Measurements from ENCODE around the gene DNAJA3. TPM values are rescaled to one million over a fixed set of nuclear protein-coding genes. Genes with fewer than 3 reads are reported as not detected.

The DNAJA3 gene
- total RNA-seq, 1 experiment from 2014 or later = 58.9 TPM

DNA sequence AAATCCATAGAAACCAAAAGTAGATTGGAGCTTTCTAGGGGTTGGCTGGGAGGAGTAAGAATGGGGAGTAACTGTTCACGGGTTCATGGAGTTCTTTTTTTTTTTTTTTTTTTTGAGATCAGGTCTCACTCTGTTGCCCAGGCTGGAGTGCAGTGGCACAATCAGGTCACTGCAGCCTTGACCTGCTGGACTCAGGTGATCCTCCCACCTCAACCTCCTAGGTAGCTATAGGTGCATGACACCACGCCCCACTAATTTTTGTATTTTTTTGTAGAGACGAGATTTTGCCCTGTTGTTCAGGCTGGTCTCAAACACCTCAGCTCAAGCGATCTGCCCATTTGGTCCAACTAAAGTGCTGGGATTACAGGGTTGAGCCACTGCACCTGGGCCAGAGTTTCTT is 47.2 kb downstream of the DNAJA3 start:
- peak overlapping the region; percentile 91 for H3K4me2 ChIP-seq
- intact Hi-C loops (cut with micrococcal nuclease; ENCODE audit: unreplicated experiment) = no loop called here
- H4K20me1 ChIP-seq (ENCODE audit: insufficient read depth) = no peaks in the 10 kb centered on the region; the same call in 1 of the 2 replicates
- peak overlapping the region; percentile 96; the same call in 1 of the 2 replicates for H3K4me3 ChIP-seq
- H3F3A ChIP-seq (ENCODE audit: insufficient read depth, low read depth) = peaks cover 45% of the 10 kb centered on the region; the same call in 1 of the 2 replicates
- BruUV-seq (replicated peaks) = no TSS peak
- peaks cover 50% of the 10 kb centered on the region for H3K79me2 ChIP-seq (ENCODE audit: low read depth)
- no peak for DNase-seq
- no peaks in the 10 kb centered on the region for H3K9me3 ChIP-seq (ENCODE audit: insufficient read depth, low read depth)
- peaks cover 21% of the 10 kb centered on the region for H3K4me1 ChIP-seq (replicated peaks; ENCODE audit: insufficient read depth)
- no peak overlapping the region for H3K27ac ChIP-seq
- CTCF ChIA-PET = interaction anchor here (0.7 kb wide), 1 partner anchor 80 kb away, joined by 19 read pairs; no protein-coding TSS in a partner anchor
- no peak for TF ChIP-seq EZH2 (IDR thresholded peaks at IDR 0.05; ENCODE audit: low read depth)
- TF ChIP-seq, protein P1, sequence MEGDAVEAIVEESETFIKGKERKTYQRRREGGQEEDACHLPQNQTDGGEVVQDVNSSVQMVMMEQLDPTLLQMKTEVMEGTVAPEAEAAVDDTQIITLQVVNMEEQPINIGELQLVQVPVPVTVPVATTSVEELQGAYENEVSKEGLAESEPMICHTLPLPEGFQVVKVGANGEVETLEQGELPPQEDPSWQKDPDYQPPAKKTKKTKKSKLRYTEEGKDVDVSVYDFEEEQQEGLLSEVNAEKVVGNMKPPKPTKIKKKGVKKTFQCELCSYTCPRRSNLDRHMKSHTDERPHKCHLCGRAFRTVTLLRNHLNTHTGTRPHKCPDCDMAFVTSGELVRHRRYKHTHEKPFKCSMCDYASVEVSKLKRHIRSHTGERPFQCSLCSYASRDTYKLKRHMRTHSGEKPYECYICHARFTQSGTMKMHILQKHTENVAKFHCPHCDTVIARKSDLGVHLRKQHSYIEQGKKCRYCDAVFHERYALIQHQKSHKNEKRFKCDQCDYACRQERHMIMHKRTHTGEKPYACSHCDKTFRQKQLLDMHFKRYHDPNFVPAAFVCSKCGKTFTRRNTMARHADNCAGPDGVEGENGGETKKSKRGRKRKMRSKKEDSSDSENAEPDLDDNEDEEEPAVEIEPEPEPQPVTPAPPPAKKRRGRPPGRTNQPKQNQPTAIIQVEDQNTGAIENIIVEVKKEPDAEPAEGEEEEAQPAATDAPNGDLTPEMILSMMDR (conservative IDR thresholded peaks at IDR 0.05) = no peak
- no peaks in the 10 kb centered on the region for H3K27me3 ChIP-seq (ENCODE audit: insufficient read depth, low read depth)
- no peak overlapping the region for H2AFZ ChIP-seq
- H3K9me2 ChIP-seq (ENCODE audit: insufficient read depth) = no peaks in the 10 kb centered on the region
- POLR2A ChIA-PET (ENCODE audit: unreplicated experiment) = interaction anchor here (0.6 kb wide), 1 partner anchor 328 kb away, joined by 4 read pairs; no protein-coding TSS in a partner anchor
- H3K36me3 ChIP-seq (ENCODE audit: low read depth) = no peaks in the 10 kb centered on the region

DNA sequence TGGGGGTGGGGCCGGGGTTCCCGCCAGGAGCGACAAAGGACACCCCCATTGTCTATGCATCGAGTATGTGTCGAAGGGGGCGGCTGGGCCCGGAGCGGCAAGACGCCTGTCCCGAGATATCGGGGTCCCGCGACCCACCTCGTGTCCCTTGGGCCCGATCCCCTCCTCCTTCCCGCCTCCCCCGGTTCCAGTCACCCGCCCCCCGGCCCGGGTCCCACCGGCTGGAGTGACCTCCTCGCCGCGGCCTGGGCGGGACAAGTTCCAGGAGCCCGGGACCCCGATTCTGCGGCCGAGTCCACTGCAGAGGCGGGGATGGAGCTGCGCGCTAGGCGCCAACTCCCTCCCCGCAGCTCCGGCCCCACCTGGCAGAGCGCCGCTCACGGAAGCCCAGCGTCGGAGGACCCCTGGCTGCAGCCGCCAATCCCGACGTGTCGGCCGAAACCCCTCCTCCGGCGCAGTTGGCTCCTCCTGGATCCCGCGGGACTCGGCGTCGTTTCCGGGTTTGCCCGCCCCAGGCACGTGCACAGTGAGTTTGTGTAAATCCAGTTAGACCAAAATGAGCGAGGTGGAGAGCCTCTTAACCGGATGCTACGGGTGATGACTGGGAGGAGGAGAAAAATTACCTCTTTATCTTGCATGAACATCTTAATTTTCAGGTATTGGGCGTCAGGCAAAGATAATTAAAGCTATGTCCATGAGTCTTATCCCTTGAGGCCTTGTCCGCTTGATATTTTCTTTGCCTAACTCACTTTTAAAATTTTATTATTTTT is 48.7 kb downstream of the DNAJA3 start, which contains the start of gene NMRAL1:
Gene NMRAL1 (minus strand): TSS at position 434 of the 770 bp plus-strand sequence. CDS start 493 bp downstream, outside the sequence.
- peak within 1 kb of the TSS; percentile 83 for H2AFZ ChIP-seq
- ChIA-PET POLR2A (ENCODE audit: unreplicated experiment) (interaction anchor here (0.6 kb wide), 1 partner anchor 139 kb away, joined by 5 read pairs; no protein-coding TSS in a partner anchor), CTCF (no interaction called here)
- H3K4me2 ChIP-seq = peak within 1 kb of the TSS; percentile 91
- H3F3A ChIP-seq (ENCODE audit: insufficient read depth, low read depth) = peaks cover 45% of the 10 kb centered on the region; the same call in 1 of the 2 replicates
- no peaks in the 10 kb centered on the region for H3K9me3 ChIP-seq (ENCODE audit: insufficient read depth, low read depth)
- H3K4me3 ChIP-seq = peak within 1 kb of the TSS; percentile 96
- DNase-seq = peak; percentile 92 to 97
- intact Hi-C loops (cut with micrococcal nuclease; ENCODE audit: unreplicated experiment) = no loop called here
- peaks cover 27% of the 10 kb centered on the region for H3K4me1 ChIP-seq (replicated peaks; ENCODE audit: insufficient read depth)
- H3K36me3 ChIP-seq (ENCODE audit: low read depth) = no peaks in the 10 kb centered on the region
- no TSS peak for BruUV-seq (replicated peaks)
- H3K27ac ChIP-seq = peak within 1 kb of the TSS; percentile 71
- H3K27me3 ChIP-seq (ENCODE audit: insufficient read depth, low read depth) = no peaks in the 10 kb centered on the region
- no peaks in the 10 kb centered on the region; the same call in 1 of the 2 replicates for H4K20me1 ChIP-seq (ENCODE audit: insufficient read depth)
- peaks cover 65% of the 10 kb centered on the region for H3K79me2 ChIP-seq (ENCODE audit: low read depth)
- no peak for TF ChIP-seq EZH2 (IDR thresholded peaks at IDR 0.05; ENCODE audit: low read depth)
- TF ChIP-seq, protein P1 (conservative IDR thresholded peaks at IDR 0.05) = no peak
- no peaks in the 10 kb centered on the region for H3K9me2 ChIP-seq (ENCODE audit: insufficient read depth)

DNA sequence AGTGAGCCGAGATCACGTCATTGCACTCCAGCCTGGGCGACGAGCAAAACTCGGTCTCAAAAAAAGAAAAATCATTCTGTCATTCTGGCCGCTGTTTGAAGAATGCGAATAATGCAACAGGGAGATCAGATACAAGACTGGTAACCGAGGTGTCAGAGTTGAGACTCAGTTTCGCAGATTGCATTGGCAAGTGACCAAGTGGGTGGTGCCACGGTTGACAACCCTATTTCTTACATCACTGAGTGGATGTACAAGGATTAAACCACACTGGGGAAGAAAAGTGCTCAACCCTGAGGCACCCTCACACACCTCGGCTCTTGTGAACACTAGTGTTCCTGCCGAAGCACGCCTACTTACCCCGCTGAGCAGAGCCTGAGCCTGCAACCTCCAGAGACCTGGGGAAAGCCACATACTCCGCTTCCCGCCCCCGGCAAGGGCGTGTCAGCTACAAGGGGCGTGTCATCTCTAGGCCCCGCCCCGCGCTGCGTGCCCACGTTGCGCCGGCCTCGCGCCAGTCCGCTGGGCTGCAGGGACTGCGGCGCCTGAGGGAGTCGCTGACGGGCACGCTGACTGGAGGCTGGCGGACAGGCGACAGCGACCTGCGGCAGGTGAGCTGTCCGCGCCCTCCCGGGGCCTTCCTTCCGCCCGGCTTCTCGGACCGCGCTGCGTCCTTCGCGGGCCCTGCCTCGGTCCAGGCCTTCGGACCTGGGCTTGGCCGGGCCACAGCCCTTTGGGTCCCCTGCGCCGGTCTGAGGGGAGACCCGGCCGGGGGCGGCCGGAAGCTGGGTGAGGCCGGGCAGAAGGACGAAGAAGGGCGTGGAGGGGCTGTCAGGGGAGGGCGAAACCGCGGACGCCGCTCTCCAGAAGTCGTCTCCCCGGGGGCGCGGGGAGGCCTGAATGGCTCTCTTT is 50.5 kb downstream of the DNAJA3 start, which contains the start of gene HMOX2:
Gene HMOX2 (plus strand): TSS at position 519 of the 909 bp plus-strand sequence. CDS start 29,127 bp downstream, outside the sequence.
- TF ChIP-seq EZH2 (IDR thresholded peaks at IDR 0.05; ENCODE audit: low read depth) = no peak
- TF ChIP-seq, protein P1 (conservative IDR thresholded peaks at IDR 0.05) = no peak; the same call in 1 of the 2 replicates
- ChIA-PET POLR2A (ENCODE audit: unreplicated experiment) (interaction anchor here (0.5 to 0.8 kb wide), 6 partner anchors 13 to 1289 kb away, joined by 3 to 31 read pairs (median 8); no protein-coding TSS in a partner anchor), CTCF (interaction anchor here (0.7 to 1.8 kb wide), 3 partner anchors 24 to 110 kb away, joined by 3 to 6 read pairs (median 4); no protein-coding TSS in a partner anchor)
- Histone ChIP-seq H3K4me1 (replicated peaks; ENCODE audit: insufficient read depth) (peaks cover 27% of the 10 kb centered on the region), H3K9me2 (ENCODE audit: insufficient read depth) (no peaks in the 10 kb centered on the region), H3K27me3 (ENCODE audit: insufficient read depth, low read depth) (no peaks in the 10 kb centered on the region), H3K9me3 (ENCODE audit: insufficient read depth, low read depth) (no peaks in the 10 kb centered on the region), H3K27ac (peak within 1 kb of the TSS; percentile 71), H3K4me2 (peak within 1 kb of the TSS; percentile 91), H3K36me3 (ENCODE audit: low read depth) (no peaks in the 10 kb centered on the region), H3K4me3 (peak within 1 kb of the TSS; percentile 96), H2AFZ (peak within 1 kb of the TSS; percentile 88), H3K79me2 (ENCODE audit: low read depth) (peaks cover 76% of the 10 kb centered on the region), H3F3A (ENCODE audit: insufficient read depth, low read depth) (peaks cover 45% of the 10 kb centered on the region; the same call in 1 of the 2 replicates), H4K20me1 (ENCODE audit: insufficient read depth) (no peaks in the 10 kb centered on the region; the same call in 1 of the 2 replicates)
- intact Hi-C loops (cut with micrococcal nuclease; ENCODE audit: unreplicated experiment) = loop anchor here (1.0 kb wide), 1 partner anchor 24 kb away; no protein-coding TSS in a partner anchor
- DNase-seq = peak; percentile 86 to 99
- BruUV-seq (replicated peaks) = no TSS peak
